GM12864 (cell line): ENCODE results near the gene SERTAD1.

ENCODE experiments used
- DNase-seq: peaks from one replicate; pipeline ENCODE4 v3.0.0-alpha.2; 2011; ENCODE audit warnings: low read depth
- H3K4me3 ChIP-seq: 2 replicates; pipeline ENCODE4 v1.5.1; 2011; ENCODE audit warnings: mild to moderate bottlenecking, low read depth, low read length, control low read depth
- CTCF ChIP-seq: IDR thresholded peaks from 2 replicates; pipeline ENCODE4 v1.5.1; 2011; ENCODE audit warnings: low read depth, mild to moderate bottlenecking, moderate library complexity, low read length, control low read depth, inconsistent platforms; ENCODE audit errors: missing control alignments

SERTAD1 gene

GRCh38 chr19:40380199-40381037, 45.4 kb downstream of the SERTAD1 start:
- DNase-seq = no peak
- no peak overlapping the region for H3K4me3 ChIP-seq
- no peak for TF ChIP-seq CTCF

- no peak for TF ChIP-seq CTCF
- no peak overlapping the region for H3K4me3 ChIP-seq
- DNase-seq = no peak
Observed at GRCh38 chr19:40379446-40380198, 46.2 kb downstream of the SERTAD1 start.

GRCh38 chr19:40378509-40378908, 47.3 kb downstream of the SERTAD1 start:
- DNase-seq = no peak
- TF ChIP-seq CTCF = no peak
- H3K4me3 ChIP-seq = no peak overlapping the region

GRCh38 chr19:40377876-40378385, 47.9 kb downstream of the SERTAD1 start:
- no peak for DNase-seq
- H3K4me3 ChIP-seq = no peak overlapping the region
- no peak for TF ChIP-seq CTCF

GRCh38 chr19:40376286-40376862, 49.4 kb downstream of the SERTAD1 start:
- no peak for TF ChIP-seq CTCF
- DNase-seq = no peak
- no peak overlapping the region for H3K4me3 ChIP-seq

- H3K4me3 ChIP-seq = no peak overlapping the region
- no peak for DNase-seq
- no peak for TF ChIP-seq CTCF
Observed at GRCh38 chr19:40374084-40374483, 51.7 kb downstream of the SERTAD1 start.
